GM21367 (cell line): ENCODE measurements around the gene ANK3.

Source experiments
- ATAC-seq: cut with Tn5 transposase; IDR thresholded peaks from one replicate; pipeline ENCODE4 v1.9.1; 2021; ENCODE audit not compliant: unreplicated experiment

Gene ANK3

GRCh38 chr10:60389413-60390025 lies at the start of gene ANK3:
ANK3 (minus strand) TSS chr10:60389875; CDS start chr10:60389538, 337 bp downstream.
- no peak for ATAC-seq

DNA sequence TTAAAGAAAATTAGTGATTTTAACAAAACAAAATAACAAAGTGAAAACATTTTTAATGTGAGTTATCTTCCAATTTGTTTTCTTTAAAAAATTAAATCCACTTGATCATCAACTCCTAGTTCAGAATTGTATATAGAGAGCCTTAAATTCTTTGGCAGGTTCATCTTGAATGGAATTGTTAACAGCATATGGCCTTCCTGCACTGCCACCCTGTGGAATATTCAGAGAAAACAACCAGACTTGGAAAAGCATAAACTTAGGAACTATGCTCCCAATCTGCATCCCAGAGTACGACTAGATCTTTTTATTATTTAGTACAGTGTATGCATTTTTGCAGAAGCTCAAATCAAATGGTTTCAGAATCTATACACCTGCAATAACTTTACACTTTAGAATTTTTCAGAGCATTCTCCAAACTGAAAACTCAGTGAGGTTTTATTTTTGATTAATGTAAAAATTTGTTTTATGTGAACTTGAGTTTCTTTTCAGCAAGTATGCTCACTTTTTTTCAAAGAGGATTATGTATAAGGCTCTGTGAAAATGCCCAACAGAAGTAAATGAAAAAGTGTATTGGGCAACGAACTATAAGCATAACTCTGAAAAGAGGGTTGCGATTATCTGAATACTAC lies 44.9 kb upstream of the ANK3 start:
- no peak for ATAC-seq

DNA sequence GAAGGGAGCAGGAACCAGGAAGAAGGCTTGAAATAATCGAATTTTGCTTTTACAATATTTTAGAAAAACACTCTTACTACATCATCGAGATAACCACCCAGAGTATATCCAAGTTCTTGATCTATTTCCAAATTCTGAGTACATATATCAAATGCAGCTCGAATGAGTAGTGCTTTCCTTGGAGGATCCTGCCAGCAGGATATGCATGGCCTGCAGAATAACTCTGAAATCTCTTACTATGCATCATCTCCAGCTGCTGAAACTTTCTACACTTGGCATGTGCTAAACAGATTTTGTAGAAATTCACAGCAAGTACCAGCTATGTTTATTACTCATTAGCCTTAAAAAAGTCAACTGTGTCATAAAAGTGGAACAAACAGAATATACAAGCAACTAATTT lies 44.0 kb upstream of the ANK3 start:
- ATAC-seq, result no peak

- no peak for ATAC-seq
These were observed 41.3 kb upstream of the ANK3 start for GRCh38 chr10:60430836-60431597.

GRCh38 chr10:60430017-60430416 lies 40.3 kb upstream of the ANK3 start:
- no peak for ATAC-seq

- ATAC-seq, result no peak
These were observed 39.6 kb upstream of the ANK3 start for GRCh38 chr10:60429084-60429849.

GRCh38 chr10:60428387-60428737 lies 38.7 kb upstream of the ANK3 start:
- no peak for ATAC-seq

DNA sequence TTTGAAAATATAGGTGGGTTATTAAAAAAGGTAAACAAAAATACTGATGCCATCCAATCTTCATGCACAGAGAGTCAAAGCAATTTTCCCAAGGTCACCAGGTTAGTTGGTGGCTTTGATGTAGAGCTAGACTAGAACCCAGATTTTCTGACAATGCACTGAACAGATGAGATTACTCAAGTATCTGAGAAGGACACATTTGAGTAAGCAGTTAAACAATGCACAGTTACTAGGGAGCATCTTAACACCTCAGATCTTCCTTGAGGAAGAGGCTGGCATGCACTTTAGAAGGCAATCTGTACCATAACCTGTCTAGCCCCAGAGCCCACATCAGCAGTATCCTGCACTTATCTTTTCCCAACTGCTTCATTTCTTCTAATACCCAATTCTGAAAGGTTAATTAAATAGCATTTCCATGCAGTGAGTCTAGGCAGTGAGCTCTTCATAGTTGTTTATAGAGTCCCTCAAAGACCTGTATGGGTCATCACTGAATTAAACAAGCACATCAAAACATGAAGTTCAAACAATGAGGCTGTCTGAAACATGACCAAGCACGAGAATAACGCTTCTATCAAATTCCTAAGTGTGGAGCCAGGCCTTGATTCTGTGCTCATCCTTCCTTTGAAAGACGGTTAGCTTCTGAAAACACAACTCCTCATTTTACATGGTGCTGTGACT lies 38.2 kb upstream of the ANK3 start:
- no peak for ATAC-seq

DNA sequence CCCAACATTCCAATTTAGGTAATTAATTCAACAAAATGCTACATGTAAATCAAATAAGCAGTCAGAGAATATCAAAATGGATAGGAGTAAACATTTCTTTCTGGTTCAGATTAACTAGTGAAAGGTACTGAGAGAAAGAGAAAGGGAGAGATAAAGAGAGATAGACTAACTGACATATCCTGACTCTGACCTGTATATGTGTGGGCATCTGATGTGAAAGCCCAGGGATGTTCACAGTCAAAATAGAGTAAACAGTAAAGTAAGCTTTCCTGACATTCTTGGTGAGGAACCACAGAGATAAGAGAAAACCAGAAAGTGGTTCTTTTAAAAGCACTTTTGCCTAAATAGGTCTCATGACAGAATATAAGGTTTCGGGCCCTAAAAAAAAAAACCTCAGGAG lies 37.5 kb upstream of the ANK3 start:
- ATAC-seq, result no peak

GRCh38 chr10:60426425-60426824 lies 36.8 kb upstream of the ANK3 start:
- ATAC-seq, result no peak

GRCh38 chr10:60425392-60426110 lies 35.9 kb upstream of the ANK3 start:
- no peak for ATAC-seq

DNA sequence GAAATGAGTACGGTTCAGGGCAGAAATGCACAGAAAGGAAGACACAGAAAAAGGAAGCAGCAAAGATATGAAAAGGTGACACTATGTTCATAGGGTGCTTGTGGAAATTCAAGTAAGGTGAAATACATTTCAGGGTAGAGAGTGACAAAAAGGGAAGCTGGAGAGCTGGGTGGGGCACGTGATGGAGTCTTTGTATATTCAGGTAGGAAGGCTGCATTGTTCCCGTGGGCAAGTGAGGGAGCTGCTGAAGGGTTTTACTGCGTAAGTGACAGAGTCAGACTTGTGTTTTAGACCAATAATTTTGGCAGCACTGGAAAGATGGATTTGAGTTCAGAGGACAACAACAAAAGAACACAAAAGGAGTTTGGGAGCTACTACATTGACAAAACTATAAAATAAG lies 35.3 kb upstream of the ANK3 start:
- no peak for ATAC-seq

DNA sequence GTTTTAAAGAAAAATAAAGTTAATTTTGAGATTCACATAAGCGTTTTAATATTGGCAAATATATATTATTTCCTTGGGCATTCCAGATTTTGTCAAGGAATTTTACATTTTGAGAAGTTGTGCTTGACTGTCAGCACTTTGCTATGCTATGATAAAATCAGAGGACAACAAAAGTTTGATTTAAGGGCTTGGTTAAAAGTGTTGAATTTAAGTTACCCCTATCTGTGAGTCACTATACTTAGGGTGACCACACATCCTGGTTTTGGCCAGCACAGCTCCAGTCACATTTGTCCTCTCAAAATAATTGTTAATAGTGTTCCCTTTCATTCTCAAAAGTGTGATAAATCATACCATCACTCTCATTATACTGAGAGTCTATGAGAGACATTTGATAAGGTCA lies 34.2 kb upstream of the ANK3 start:
- ATAC-seq, result no peak

DNA sequence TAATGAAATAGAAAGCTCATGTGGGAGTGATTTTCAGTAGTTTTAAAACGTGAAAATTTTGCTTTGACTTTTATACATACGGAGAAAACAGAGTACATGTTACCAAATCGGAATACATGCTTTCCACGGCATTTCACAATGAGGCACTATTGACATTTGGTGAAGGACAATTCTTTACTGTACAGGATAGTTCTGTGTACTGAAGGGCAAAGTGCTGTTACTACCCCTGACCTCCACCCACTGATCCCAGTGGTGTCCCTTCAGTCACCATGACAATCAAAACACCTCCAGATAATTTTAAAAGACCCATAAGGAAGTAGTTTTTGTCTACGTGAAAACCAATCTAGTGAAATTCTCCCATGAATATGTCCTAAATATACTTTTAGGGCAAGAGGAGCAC lies 33.1 kb upstream of the ANK3 start:
- no peak for ATAC-seq

DNA sequence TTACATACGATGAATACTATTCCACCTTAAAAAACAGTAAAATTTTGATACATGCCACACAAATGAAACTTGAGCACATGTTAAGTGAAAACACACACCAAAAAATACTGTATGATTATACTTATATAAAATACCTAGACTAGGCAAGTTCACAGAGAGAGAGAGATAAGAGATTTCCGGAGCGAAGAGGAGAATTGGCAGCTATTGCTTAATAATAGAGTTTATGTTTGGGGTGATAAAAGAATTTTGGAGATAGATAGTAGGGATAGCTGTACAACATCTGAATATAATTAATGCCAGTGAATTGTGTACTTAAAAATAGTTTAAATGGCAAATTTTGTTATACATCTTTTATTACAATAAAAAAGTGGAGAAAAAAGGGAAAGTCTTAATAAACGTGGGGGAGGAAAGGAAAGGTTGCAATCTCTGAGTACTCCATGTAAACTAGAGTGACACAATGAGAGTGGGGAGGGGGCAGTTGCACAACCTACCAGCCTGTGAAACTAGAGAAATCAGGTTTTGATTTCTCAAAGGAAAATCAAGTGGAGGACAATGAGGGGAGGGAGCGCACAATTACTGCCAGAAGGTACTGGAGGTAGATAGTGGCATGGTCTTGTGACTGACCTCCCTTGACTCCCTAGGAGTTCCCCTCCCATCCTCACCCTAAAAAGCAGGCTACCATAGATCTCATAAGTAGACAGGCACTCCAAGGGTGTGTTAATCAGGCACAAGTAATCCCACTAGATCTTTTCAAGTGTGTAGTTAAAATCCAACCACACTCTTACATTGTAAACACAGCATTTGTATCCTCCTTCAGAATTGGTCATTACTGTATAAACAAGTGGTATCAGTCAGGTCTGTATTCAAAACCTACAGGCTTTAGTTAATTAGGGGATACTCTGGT lies 31.6 kb upstream of the ANK3 start:
- ATAC-seq, result no peak

- ATAC-seq, result no peak
These were observed 29.6 kb upstream of the ANK3 start for GRCh38 chr10:60419249-60419648.

DNA sequence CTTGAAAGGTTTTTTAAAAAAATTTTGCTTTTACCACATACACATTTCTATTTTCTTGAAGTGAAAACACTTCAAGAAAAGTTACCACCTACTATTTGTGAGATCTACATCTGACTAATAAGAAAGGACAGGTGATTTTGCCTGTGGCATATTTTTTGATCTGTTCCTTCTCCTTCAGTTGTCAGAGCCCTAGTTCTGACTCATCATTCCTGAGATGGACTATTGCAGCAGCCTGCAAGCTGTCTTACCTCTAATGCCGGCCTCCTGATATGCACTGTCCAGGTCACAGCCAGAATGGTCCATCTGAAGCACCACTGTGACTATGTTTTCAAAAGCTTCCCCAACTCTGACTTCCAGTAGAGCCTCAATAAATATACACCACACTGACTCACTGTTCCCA lies 28.2 kb upstream of the ANK3 start:
- ATAC-seq, result no peak

GRCh38 chr10:60417024-60417423 lies 27.3 kb upstream of the ANK3 start:
- ATAC-seq, result no peak

GRCh38 chr10:60414877-60415585 lies 25.4 kb upstream of the ANK3 start:
- no peak for ATAC-seq
